22Rv1 (cell line): ENCODE measurements around the gene BTBD9.

ENCODE experiments used
- CTCF ChIP-seq: fragments of 450-650 bp; IDR thresholded peaks from 2 replicates; pipeline ENCODE4 v1.5.1; 2017; ENCODE audit warnings: mild to moderate bottlenecking
- ZFX ChIP-seq: fragments of 450-650 bp; IDR thresholded peaks from 2 replicates; pipeline ENCODE4 v1.6.1; 2017; ENCODE audit warnings: antibody characterized with exemption, borderline replicate concordance

- TF ChIP-seq CTCF (no peak), ZFX (no peak)
These were observed 462.7 kb downstream of the BTBD9 start for GRCh38 chr6:38176797-38177751.
